RWPE1 (cell line): ENCODE measurements around the gene PDE11A.

Experiments used
- CTCF ChIA-PET: fragments of 350-600 bp; sonication (Branson Sonifier 250); formaldehyde crosslinking; extraction: SDS; loops from one replicate; lab custom pipeline; 2021; lab: Yijun Ruan, JAX
- POLR2A ChIA-PET: fragments of 400-600 bp; formaldehyde crosslinking; extraction: SDS; loops from one replicate; lab custom pipeline; 2020; ENCODE audit warnings: antibody characterized with exemption; ENCODE audit not compliant: low non-redundant PET; lab: Yijun Ruan, JAX
- DNase-seq: peaks from one replicate; pipeline ENCODE4 v3.0.0; 2012; ENCODE audit warnings: low spot score
- H3K27ac ChIP-seq: fragments of 450-650 bp; 2 replicates; pipeline ENCODE4 v1.5.1; 2017
- TF ChIP-seq, protein P1 (sequence below): fragments of 450-650 bp; conservative IDR thresholded peaks from 2 replicates; pipeline ENCODE4 v1.5.1; 2017; ENCODE audit warnings: low read depth, mild to moderate bottlenecking

Gene PDE11A

DNA sequence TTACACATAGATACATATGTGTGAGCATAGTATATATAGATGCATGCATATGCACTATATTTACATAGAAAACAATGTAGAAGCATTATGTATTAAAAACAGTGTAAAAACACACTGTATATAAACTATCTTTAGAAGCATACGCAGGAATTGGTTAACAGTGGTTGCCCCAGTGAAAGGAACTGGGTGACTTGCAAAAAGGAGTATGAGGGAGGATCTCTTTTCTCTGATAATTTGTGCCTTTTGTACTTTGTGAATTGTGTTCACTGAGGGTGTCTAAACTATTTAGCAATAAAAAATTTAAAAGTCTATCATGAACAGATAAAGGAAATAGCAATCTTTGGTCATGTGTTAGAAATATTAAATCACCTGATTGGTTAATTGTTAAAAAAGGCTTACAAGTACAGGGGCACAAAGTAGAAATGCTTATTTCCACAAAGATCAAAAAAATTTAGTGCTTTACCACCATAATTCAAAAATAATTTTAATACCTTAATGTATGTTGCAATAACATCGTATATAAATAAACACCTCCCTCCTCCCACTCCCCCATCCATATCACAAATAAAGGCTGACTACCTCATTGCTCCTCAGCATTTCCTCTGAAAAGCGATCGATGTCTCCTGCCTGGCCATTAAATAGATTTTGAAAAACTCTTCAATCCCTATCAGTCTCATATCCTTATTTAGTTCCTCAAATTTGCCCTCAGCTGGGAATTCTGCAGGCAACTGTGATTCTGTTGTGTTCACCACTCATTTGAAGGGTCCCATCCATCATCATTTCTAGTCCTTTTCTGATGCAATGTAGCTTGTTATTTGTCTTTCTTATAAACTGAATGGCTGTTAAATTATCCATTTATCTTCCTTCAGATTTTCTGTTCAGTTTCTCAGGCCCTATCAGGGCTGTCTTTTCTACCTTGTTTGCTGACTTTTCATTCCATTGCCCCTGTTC, 422.7 kb downstream of the PDE11A start:
- DNase-seq: no peak

GRCh38 chr2:177646791-177647190, 425.8 kb downstream of the PDE11A start:
- POLR2A ChIA-PET: no interaction called here
- CTCF ChIA-PET: no interaction called here
- H3K27ac ChIP-seq: no peak overlapping the region
- no peak for DNase-seq
- TF ChIP-seq, protein P1, sequence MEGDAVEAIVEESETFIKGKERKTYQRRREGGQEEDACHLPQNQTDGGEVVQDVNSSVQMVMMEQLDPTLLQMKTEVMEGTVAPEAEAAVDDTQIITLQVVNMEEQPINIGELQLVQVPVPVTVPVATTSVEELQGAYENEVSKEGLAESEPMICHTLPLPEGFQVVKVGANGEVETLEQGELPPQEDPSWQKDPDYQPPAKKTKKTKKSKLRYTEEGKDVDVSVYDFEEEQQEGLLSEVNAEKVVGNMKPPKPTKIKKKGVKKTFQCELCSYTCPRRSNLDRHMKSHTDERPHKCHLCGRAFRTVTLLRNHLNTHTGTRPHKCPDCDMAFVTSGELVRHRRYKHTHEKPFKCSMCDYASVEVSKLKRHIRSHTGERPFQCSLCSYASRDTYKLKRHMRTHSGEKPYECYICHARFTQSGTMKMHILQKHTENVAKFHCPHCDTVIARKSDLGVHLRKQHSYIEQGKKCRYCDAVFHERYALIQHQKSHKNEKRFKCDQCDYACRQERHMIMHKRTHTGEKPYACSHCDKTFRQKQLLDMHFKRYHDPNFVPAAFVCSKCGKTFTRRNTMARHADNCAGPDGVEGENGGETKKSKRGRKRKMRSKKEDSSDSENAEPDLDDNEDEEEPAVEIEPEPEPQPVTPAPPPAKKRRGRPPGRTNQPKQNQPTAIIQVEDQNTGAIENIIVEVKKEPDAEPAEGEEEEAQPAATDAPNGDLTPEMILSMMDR: no peak

More for the DNA sequence above, 422.7 kb downstream of the PDE11A start:
- CTCF ChIA-PET: interaction anchor here (0.6 kb wide), 1 partner anchor 1760 kb away, joined by 3 read pairs; no protein-coding TSS in a partner anchor
- POLR2A ChIA-PET: no interaction called here
- no peak overlapping the region for H3K27ac ChIP-seq
- TF ChIP-seq, protein P1: no peak

- DNase-seq: no peak
- TF ChIP-seq, protein P1: no peak
- POLR2A ChIA-PET: no interaction called here
- H3K27ac ChIP-seq: no peak overlapping the region
- CTCF ChIA-PET: no interaction called here
Observed at GRCh38 chr2:177646241-177646640, 426.3 kb downstream of the PDE11A start.

DNA sequence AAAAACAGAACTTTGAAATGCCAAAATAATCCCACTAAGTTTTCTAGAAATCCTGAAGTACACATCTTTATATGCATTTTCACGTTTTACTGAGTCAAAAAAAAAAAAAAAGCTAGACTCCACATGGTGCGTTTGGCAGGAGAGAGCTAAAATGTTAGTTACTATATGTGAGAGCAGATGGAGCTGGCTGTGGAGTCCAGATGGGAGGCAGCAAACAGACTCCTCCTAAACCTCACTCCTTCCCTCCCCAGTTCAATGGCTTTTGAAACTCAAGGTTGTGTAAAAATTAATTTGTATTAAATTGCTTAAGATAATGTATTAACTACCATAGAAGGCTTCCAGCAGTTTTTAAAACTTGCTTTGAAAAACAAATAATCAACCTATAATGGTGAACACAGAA, 431.2 kb downstream of the PDE11A start:
- no peak overlapping the region for H3K27ac ChIP-seq
- CTCF ChIA-PET: no interaction called here
- POLR2A ChIA-PET: no interaction called here
- TF ChIP-seq, protein P1: no peak
- no peak for DNase-seq

DNA sequence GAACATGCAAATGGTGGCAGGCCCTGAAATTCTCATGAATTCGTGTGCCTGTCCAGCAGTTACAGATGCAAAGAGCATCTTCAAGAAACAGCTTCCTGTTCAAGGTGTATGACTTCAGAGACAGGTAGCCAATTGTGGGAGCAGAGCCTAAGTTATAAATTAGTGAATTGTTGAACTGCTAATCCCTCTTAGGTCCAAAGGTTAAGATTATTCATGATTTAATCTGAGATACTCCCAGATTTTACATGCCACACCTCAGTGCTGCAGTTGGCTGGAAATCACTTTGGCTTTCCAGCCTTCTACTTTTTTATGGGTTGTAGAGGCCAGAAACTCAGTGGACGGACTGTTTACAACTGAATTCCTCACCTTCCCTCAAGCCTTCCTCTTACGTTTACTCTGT, 432.2 kb downstream of the PDE11A start:
- DNase-seq: no peak
- CTCF ChIA-PET: no interaction called here
- POLR2A ChIA-PET: no interaction called here
- TF ChIP-seq, protein P1: no peak
- no peak overlapping the region for H3K27ac ChIP-seq

DNA sequence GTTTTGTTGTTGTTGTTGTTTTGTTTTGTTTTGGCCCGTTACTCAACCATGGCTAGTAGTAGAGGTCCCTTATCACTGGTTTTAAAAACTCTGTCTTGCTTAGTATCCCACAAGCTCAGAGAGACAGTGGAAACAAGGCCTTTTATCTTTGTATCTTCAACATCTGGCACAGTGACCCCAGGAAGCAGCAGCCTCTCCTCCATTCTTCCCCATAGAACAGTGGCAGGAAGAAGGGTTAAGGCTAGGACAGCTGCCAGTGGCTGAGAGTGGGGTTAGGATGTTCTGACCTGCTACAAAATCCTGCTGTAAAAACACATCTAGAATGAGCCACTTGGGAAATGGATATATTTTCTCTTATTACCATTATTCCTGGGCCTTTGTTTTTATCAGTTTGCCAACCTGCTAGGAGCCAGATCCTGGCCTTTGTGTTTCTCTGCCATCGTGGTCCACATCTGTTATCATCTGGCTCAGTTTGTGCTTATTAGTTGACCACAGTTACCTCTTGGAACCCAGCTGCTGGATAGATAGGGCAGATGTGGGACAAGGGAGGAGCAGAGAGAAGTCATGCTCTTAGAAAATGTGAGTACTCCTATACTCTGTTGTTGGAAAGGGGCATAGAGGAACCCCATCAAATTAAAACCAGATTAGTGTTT, 433.2 kb downstream of the PDE11A start:
- POLR2A ChIA-PET: no interaction called here
- no peak overlapping the region for H3K27ac ChIP-seq
- no peak for DNase-seq
- CTCF ChIA-PET: no interaction called here
- TF ChIP-seq, protein P1: no peak
